Activated gamma-delta T cell (primary cell): ENCODE data around the gene SLC35D2.
"Not testable (repeated sequence)": the region's sequence is repeated elsewhere in the genome, so short reads cannot be mapped to it uniquely, and the experiment has no call there.

Experiments used
- DNase-seq: peaks from one replicate; lab custom pipeline; 2025; lab: John Stamatoyannopoulos, UW

SLC35D2 gene

DNA sequence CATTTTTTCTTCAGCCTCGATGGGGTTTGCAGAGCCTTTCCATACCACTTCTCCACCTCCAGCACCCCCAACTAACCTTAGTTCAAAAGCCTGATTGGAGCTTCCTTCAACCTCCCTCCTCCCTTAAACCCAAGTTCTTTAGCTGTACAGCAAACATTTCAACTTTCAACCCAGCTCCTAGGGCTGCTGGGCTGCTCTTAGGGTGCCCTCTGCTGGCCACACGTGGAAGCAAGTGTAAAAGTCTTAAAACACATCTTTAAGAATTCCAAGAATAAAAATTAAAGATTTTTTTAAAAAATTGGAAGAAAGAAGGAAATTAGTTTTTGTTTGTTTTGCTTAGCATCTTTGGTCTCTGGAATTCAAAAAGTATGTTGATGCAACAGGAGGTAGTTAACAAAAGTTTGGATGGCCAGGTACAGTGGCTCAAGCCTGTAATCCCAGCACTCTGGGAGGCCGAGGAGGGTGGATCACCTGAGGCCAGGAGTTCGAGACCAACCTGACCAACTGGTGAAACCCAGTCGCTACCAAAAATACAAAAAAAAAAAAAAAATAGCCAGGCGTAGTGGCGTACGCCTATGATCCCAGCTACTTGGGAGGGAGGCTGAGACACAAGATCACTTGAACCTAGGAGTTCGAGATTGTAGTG is 66.1 kb downstream of the SLC35D2 start:
- no peak for DNase-seq

DNA sequence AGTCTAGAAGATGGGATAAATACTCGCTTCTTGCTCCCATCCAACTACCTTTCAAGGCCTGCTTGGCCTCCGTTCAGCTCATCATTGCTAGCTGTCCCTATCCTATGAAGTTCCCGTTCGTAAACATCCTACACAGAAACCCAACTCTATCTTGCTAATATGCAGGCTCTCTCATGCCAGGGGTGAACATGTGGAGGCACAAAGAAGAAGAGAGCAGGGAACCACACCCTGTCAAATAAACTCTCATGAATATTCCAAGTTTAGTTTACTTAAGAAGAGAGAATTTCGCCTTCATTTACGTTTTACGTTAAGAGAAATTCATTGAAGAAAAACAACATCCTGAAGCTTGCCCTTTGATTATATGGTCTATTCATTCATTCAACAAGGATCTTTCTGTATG is 73.7 kb downstream of the SLC35D2 start:
- no peak for DNase-seq

DNA sequence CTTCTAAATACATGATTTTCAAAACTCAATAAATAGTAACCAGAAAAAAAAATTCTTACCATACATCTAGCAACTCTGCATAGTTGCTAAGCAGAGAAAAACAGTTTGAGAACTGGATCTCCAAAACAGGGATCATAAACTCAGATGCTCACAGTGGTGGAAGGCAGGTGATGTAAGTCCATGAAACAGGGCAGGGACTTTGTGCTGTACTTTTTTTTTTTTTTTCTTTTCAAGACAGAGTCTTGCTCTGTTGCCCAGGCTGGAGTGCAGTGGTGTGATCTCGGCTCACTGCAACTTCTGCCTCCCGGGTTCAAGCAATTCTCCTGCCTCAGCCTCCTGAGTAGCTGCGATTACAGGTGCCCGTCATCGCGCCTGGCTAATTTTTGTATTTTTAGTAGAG is 76.6 kb downstream of the SLC35D2 start:
- not testable (repeated sequence) for DNase-seq

DNA sequence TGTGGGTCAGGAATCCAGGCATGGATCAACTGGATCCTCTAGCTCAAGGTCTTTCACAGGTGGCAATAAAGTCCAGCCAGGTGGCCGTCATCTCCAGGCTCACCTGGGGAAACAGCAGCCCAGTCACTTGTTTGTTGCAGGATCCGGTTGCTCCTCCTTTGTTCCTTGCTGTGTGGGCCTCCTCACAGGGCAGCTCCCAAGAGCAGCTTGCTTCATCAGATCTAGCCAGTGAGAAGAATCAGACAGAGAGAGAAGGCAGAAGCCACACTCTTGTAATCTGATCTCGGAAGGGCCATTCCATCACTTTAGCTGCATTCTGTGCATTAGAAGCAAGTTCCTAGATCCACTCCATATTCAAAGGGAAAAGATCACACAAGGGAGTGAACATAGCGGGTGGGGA is 78.3 kb downstream of the SLC35D2 start:
- no peak for DNase-seq

DNA sequence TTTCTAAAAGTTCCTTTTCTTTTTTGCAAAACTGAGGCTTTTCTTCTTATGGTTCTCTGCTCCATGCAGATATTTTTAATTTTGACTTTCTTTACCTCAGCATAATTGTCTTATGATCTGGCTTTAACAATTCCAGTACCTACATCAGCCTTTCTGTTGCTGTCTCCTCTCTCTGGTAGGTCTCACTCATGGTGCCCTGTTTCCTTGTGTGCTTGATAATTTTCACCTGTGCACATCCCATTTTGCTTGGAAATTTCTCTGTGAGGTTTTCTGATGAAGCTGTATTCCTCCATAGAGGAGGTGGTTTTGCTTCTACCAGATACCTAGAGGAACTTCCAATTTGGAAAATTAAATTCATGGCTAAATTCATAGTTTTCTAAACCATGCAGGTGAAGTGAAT is 79.3 kb downstream of the SLC35D2 start:
- DNase-seq: no peak

DNA sequence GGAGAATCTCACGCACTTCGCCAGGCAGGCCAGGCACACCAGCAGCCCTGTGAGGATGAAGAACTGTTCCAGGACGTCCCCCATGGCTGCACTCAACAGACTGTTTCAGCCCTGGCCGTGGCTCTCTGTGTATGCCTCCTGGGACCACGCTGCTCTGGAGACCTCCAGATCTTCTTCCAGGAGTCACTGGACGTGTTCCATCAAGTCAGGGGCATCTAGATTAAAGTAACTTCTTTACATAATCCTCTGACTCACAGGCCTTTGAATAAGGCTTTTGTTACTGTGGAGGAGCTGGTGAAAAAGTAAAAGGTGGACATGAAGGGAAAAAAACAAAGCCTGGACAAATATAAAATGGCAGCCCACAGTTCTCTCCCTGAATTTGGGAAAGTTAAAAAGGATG is 81.5 kb downstream of the SLC35D2 start, which contains the start of gene HSD17B3:
HSD17B3 (minus strand) TSS at position 156 of the 400 bp plus-strand sequence; CDS start at position 84, 72 bp downstream.
- DNase-seq: no peak

DNA sequence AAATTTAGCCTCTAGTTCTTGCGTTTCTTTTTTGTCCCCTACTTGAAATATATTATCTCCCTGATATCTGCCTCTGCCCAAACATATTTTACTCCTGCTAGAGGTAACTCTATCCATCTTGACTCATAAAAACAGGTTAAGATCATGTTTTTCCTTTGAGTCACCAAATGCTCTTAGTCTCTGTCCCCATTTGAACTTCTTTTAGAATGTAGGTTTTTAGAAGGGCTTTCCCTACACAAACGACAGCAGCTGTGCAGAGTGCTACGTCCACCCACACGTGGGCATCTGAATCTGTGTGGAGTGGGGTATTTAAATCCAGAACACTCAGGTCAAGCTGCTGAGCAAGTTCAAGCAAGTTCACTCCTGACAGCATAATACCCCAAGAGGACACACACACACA is 83.7 kb downstream of the SLC35D2 start:
- no peak for DNase-seq

DNA sequence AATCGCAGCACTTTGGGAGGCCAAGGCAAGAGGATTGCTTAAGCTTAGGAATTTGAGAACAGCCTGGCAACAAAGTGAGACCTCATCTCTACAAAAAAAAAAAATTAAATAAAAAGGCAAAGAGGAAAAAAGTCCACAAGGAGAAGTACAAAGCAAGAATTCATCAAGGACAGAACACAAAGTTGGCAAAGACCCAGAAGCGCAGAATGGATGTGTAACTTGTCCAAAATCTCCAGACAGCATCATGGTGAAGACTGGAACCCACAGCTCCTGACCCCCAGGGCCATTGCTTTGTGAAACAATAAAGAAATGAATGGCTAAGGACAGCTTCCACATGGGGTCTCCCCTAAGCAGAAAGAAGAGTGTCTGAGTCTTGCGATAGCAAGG is 89.4 kb downstream of the SLC35D2 start:
- DNase-seq: no peak

DNA sequence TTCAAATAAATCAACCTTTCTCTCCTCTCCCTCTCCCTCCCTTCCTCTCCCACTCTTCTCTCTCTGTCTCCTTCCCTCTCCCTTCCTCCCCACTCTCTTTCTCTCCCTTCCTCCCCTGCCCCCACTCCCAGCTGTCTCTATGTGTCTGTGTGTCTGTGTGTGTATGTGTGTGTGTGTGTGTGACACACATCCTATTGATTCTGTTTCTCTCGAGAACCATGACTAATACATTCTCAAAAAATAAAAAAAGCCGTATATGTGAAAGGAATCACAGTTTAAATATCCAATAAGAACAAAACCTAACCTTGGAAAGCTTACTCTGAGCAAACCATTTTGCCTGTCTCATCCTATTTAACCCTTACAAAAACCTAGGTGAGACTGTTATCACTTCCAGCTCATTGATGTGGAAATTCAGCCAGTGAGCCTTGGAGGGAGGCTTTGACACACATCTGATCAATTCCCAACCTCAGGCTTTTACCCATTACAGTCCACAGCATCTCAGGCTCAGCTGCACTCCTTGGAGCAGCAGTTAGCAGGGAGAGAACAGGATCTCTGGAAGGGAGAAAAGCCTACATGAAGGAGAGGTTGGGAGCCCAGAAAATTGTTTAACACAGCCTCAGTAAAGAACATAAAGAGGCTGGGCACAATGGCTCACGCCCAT is 89.9 kb downstream of the SLC35D2 start:
- DNase-seq: no peak

DNA sequence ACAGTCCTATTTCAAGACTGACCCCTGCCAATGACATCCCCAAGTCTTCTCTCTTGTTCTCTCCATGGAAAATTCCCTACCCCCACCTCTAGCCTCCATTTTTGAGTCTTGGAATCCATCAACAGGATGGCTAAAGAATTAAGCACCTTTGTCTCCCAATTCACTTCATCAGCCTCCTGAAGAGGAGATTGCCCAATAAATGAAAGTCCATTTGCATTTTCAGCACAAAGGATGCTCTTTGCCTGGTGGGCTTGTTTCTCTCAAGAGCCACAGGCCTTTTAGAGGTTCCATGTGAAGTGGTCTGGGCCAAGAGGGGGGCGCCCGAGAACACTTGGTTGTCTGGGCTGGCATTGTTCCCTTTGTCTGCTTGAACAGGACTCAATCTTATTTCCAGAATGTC is 94.1 kb downstream of the SLC35D2 start:
- no peak for DNase-seq

DNA sequence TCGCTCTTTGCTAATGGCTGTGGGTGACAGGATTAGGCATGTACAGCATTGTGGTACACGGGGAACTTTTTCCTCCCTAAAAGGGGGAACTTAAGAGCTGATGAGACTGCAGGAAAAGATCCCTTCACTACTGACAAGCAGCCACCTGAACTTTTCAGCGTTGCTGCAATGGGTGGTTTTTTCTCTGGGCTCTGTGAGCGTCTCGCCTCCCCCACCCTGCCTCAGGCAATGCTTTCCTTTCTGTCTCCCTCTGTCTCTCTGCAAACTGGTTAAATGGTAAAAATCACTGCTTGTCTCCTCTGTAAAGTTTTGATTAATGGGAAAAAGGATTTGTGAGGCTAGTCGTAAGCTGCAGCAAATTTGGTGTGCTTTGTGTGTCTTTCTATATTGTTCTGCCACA is 101.9 kb downstream of the SLC35D2 start:
- no peak for DNase-seq

DNA sequence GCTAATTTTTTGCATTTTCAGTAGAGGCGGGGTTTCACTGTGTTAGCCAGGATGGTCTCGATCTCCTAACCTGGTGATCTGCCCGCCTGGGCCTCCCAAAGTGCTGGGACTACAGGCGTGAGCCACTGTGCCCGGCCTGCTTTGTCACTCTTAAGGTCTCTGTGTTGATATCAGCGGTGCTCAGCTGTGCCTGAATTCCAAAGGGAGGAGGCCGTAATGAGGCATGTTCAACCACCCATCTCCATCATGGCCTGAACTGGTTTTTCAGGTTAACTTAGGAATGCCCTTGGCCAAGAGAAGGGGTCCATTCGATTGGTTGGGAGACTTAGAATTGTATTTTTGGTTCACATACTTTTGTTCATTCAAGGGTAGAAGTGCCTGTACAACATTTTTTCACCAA is 103.6 kb downstream of the SLC35D2 start:
- DNase-seq: no peak

DNA sequence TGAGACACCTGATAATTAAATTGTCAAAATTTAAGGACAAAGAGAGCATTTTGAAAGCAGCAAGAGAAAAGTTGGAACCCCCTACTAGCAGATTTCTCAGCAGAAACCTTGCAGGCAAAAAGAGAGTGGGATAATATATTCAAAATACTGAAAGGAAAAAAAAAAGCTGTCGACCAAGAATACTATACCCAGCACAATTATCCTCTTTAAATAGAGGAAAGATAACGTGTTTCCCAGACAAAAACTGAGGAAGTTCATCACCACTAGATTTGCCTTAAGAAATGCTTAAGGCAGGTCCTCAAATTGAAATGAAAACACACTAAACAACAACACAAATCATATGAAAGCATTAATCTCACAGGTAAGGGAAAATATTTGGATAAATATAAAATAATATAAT is 108.6 kb downstream of the SLC35D2 start:
- DNase-seq: no peak
